PFSK-1 (cell line): ENCODE results near the gene SMCP. TPM values are rescaled to one million over a fixed set of nuclear protein-coding genes. Genes with fewer than 3 reads are reported as not detected.

Experiments used
- FOXP2 ChIP-seq: optimal IDR thresholded peaks from 2 replicates; pipeline ENCODE3; 2011; ENCODE audit warnings: borderline replicate concordance, control low read depth, inconsistent platforms; ENCODE audit not compliant: insufficient read depth; ENCODE audit errors: extremely low read length, extremely low read depth
- POLR2AphosphoS5 ChIP-seq: IDR thresholded peaks from 2 replicates; pipeline ENCODE4 v1.6.1; 2012; ENCODE audit warnings: low read depth, mild to moderate bottlenecking, control low read depth, low read length, moderate library complexity
- SIN3A ChIP-seq: IDR thresholded peaks from 2 replicates; pipeline ENCODE4 v1.6.1; 2012; ENCODE audit warnings: mild to moderate bottlenecking, low read length, moderate library complexity, borderline replicate concordance; ENCODE audit not compliant: insufficient read depth
- TAF1 ChIP-seq: IDR thresholded peaks from 2 replicates; pipeline ENCODE4 v1.6.1; 2012; ENCODE audit warnings: low read length, control low read depth, borderline replicate concordance; ENCODE audit not compliant: insufficient read depth
- polyA plus RNA-seq: library from polyadenylated mRNA; unstranded; fragments of >200 nt; gene quantifications from one replicate; pipeline ENCODE4 v1.2.1, GENCODE V29; 2012; ENCODE audit warnings: low read depth, missing spikeins; ENCODE audit not compliant: insufficient read length
- TF ChIP-seq, protein P1 (sequence below), 2 experiments: IDR thresholded peaks; 2 replicates each; pipeline versions ENCODE4 v1.6.1 to v1.8.0; 2011 to 2012; ENCODE audit warnings: low read depth in 2 of 2, low read length in 2 of 2, control low read depth in 1 of 2, inconsistent platforms in 1 of 2, mild to moderate bottlenecking in 1 of 2, moderate library complexity in 1 of 2; ENCODE audit not compliant: insufficient read depth in 1 of 2

SMCP gene, protein sequence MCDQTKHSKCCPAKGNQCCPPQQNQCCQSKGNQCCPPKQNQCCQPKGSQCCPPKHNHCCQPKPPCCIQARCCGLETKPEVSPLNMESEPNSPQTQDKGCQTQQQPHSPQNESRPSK
- polyA plus RNA-seq, result not detected

DNA sequence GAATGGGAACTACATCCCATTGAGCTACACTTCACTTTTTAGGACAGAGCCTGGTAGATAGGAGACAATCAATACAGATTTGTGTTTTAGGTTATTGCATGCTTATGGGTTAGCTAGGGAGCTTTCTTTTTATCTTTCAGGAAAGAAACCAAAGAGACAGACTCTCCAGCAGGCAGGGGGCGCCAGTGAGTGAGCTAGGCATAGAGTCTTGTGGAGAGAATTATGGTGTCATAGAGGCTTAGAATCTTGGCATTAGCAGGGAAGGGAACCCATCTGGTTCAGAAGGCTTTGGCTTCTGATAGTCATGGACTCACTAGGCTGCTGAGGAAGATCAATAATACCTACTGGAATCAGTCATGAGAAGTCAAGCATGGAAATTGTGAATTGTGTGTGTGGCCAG lies at the start of gene SMCP:
Gene SMCP, plus strand, starts transcription at position 281 of the 400 bp plus-strand sequence. CDS start 6,101 bp downstream, outside the sequence.
- TF ChIP-seq TAF1, result no peak
- TF ChIP-seq POLR2AphosphoS5, result no peak
- no peak for TF ChIP-seq FOXP2
- TF ChIP-seq SIN3A, result no peak
- TF ChIP-seq, protein P1, sequence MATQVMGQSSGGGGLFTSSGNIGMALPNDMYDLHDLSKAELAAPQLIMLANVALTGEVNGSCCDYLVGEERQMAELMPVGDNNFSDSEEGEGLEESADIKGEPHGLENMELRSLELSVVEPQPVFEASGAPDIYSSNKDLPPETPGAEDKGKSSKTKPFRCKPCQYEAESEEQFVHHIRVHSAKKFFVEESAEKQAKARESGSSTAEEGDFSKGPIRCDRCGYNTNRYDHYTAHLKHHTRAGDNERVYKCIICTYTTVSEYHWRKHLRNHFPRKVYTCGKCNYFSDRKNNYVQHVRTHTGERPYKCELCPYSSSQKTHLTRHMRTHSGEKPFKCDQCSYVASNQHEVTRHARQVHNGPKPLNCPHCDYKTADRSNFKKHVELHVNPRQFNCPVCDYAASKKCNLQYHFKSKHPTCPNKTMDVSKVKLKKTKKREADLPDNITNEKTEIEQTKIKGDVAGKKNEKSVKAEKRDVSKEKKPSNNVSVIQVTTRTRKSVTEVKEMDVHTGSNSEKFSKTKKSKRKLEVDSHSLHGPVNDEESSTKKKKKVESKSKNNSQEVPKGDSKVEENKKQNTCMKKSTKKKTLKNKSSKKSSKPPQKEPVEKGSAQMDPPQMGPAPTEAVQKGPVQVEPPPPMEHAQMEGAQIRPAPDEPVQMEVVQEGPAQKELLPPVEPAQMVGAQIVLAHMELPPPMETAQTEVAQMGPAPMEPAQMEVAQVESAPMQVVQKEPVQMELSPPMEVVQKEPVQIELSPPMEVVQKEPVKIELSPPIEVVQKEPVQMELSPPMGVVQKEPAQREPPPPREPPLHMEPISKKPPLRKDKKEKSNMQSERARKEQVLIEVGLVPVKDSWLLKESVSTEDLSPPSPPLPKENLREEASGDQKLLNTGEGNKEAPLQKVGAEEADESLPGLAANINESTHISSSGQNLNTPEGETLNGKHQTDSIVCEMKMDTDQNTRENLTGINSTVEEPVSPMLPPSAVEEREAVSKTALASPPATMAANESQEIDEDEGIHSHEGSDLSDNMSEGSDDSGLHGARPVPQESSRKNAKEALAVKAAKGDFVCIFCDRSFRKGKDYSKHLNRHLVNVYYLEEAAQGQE (IDR thresholded peaks at IDR 0.05; ENCODE audit: insufficient read depth in 1 of 2, low read depth in 2 of 2, low read length in 2 of 2), result no peak

DNA sequence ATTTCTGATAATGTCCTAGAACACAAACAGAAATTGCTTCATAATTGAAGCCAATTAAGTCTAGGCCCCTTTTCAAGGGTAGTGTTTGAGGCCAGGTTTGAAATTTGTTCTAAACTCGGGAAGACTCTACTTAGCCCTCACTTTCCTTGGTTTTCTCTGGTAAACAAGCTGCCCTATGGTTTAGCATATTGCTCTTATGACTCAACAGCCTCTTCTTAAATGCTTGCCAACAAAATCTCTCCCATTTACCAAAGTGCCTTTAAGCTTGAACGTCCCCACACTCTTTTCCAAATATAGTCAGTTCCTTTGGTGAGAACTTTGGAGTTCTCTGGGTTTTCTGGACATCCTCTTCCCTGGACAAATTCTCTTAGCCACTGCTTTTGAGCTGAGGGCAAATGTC lies 41.3 kb upstream of the SMCP start:
- TF ChIP-seq POLR2AphosphoS5, result no peak
- TF ChIP-seq TAF1, result no peak
- no peak for TF ChIP-seq SIN3A
- TF ChIP-seq, protein P1 (IDR thresholded peaks at IDR 0.05; ENCODE audit: insufficient read depth in 1 of 2, low read depth in 2 of 2, low read length in 2 of 2), result no peak

DNA sequence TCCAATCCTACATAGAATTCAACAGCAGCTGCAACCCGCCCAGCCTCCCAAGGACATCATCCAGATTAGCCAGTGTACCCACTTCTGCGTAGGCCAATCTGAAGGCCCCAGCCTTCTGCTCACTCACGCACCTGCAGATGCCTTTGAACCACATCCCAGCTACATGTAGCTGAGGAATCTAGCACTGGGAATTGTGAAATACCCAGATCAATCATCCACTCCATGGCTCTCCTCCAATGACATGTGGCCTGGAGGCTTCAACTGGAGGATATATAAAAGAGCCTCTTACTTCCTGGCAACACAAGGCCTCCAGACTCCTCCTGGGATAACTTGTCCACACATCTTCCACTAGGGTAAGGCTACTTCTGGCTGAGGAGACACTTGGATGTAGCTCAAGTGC lies 35.6 kb upstream of the SMCP start, which contains the start of gene LCE6A:
Gene LCE6A, plus strand, starts transcription at position 301 of the 400 bp plus-strand sequence. CDS start 665 bp downstream, outside the sequence.
- no peak for TF ChIP-seq SIN3A

DNA sequence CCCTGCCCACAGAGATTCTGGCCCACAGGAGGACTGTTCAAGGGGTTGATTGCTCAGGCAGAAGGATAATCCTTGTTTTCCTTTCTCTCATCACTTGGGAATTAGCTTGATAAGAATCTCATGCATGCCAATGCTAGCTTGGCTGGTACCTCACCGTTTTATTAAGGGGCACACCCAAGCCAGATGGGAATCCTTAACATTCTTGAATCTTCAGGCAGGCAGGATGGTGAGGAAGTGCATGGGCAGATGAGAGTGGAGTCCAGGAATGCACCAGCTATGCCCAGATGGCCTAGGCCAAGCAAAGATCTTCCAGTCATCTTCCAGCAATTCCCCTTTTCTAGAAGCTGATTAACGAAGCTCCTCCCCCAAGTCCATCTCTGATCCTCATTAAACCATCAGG lies 22.5 kb upstream of the SMCP start:
- TF ChIP-seq, protein P1 (IDR thresholded peaks at IDR 0.05; ENCODE audit: insufficient read depth in 1 of 2, low read depth in 2 of 2, low read length in 2 of 2), result no peak
- TF ChIP-seq FOXP2 (no peak), SIN3A (no peak), TAF1 (no peak), POLR2AphosphoS5 (no peak)

DNA sequence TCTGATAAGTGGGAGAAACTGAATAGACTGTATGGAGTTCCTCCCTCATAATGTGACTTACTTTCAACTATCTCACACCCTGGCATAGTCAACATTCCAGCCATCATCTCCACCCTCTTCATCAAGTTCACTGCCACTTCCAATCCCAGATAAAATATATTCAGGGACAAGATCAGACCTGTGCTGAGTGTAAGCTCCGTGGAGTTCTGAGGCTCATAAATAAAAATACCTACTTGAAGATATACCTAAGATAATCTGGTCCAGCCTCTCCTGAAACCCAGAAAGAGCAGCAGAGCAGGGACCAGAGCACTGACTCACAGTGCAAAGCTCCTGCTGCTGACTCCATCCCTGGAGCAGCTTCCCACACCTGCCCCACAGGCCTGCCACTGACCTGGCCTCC lies 20.1 kb upstream of the SMCP start:
- TF ChIP-seq FOXP2 (no peak), POLR2AphosphoS5 (no peak), SIN3A (no peak), TAF1 (no peak)
- TF ChIP-seq, protein P1 (IDR thresholded peaks at IDR 0.05; ENCODE audit: insufficient read depth in 1 of 2, low read depth in 2 of 2, low read length in 2 of 2), result no peak
